GM18909 (cell line): ENCODE measurements around the gene IFNL2.
"Not testable (repeated sequence)": the region's sequence is repeated elsewhere in the genome, so short reads cannot be mapped to it uniquely, and the experiment has no call there.

ENCODE experiments used
- ATAC-seq: cut with Tn5 transposase; IDR thresholded peaks from one replicate; pipeline ENCODE4 v1.9.1; 2021; ENCODE audit warnings: mild to moderate bottlenecking; ENCODE audit not compliant: unreplicated experiment, poor library complexity

The IFNL2 gene

GRCh38 chr19:39296055-39296645 is 28.0 kb downstream of the IFNL2 start, which contains the start of gene IFNL1:
TSS of gene IFNL1 (plus strand) at chr19:39296407. CDS start at chr19:39296422, 15 bp downstream.
- ATAC-seq = no peak

GRCh38 chr19:39296906-39297305 is 28.7 kb downstream of the IFNL2 start:
- ATAC-seq = no peak

GRCh38 chr19:39297931-39298634 is 29.9 kb downstream of the IFNL2 start:
- ATAC-seq = no peak

GRCh38 chr19:39299404-39299803 is 31.2 kb downstream of the IFNL2 start:
- no peak for ATAC-seq

GRCh38 chr19:39299832-39300231 is 31.6 kb downstream of the IFNL2 start:
- no peak for ATAC-seq

GRCh38 chr19:39301021-39301420 is 32.8 kb downstream of the IFNL2 start:
- ATAC-seq = no peak

- ATAC-seq = no peak
Measured at GRCh38 chr19:39301562-39301961, 33.4 kb downstream of the IFNL2 start.

GRCh38 chr19:39303373-39304184 is 35.4 kb downstream of the IFNL2 start:
- no peak for ATAC-seq

GRCh38 chr19:39304185-39304513 is 36.0 kb downstream of the IFNL2 start:
- no peak for ATAC-seq

GRCh38 chr19:39304701-39305571 is 36.7 kb downstream of the IFNL2 start:
- ATAC-seq = no peak

- no peak for ATAC-seq
Measured at GRCh38 chr19:39306075-39306474, 37.9 kb downstream of the IFNL2 start.

GRCh38 chr19:39307046-39307821 is 39.0 kb downstream of the IFNL2 start:
- no peak for ATAC-seq

- ATAC-seq = no peak
Measured at GRCh38 chr19:39307822-39308530, 39.8 kb downstream of the IFNL2 start.

GRCh38 chr19:39308531-39309304 is 40.5 kb downstream of the IFNL2 start:
- no peak for ATAC-seq

GRCh38 chr19:39309305-39309670 is 41.1 kb downstream of the IFNL2 start:
- ATAC-seq = not testable (repeated sequence)

GRCh38 chr19:39310558-39311311 is 42.5 kb downstream of the IFNL2 start:
- no peak for ATAC-seq

GRCh38 chr19:39314016-39314728 is 46.0 kb downstream of the IFNL2 start:
- ATAC-seq = no peak
